NCI-H128 (cell line): Measurements from ENCODE around the gene PNPLA1.

ENCODE experiments used
- DNase-seq: peaks from one replicate; lab custom pipeline; 2025; ENCODE audit not compliant: unreplicated experiment; lab: John Stamatoyannopoulos, UW

PNPLA1 gene

DNA sequence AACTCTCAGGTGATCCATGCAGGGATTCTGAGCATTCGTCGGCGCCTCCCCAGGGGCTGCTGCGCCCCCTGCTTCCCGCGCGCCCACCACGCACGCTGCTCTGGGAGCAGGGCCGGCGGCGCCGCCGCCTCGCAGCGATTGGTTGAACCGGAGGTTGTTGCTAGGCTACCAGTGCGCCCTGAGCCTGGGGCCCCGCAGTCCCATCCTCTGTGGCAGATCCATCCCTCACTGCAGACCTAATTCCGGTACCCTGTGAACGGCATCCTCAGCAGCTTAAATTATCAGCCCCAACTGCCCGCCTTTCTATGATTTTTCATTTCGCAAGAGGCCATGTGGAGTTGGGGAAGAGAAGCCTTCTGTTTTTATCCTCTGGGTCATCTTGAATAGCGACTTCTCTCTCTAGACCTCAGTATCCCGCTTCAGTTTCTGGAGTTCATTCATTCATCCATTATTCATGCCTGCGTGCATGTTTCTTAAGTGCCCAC is 15.4 kb downstream of the PNPLA1 start:
- no peak for DNase-seq

DNA sequence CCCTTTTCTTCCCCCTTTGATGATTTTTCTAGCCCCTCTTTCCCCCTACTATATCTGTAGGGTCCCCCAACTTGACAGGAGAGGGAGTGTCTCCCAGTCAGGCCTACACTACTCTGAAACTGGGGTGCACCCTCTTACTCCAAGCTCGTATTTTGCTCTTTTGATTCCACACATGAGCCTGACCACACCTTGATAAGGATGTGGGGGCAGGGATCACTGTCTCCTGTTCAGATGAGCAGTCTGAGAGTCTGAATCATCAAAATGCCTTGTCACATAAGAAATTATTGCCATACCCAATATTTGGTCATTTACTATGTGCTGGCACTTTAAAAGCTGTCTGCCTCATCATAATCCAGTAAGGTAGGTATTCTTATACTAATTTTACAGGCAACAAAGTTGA is 15.9 kb downstream of the PNPLA1 start:
- DNase-seq, result no peak

DNA sequence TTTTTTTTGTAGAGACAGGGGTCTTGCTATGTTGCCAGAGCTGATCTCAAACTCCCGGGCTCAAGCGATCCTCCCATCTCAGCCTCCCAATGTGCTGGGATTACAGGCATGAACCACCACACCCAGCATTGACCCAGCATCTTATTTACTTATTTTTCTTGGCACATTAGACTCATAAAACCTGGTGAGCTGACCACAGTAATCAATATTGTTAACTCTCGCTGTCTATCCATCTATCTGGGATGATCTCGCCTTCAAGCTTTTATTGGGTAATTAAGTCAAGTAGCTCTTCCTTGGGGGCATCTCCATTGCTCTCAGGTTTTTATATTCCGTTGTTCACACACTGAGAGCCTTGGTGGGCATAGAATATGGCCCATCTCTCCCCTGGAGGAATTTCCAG is 17.0 kb downstream of the PNPLA1 start:
- DNase-seq, result no peak

DNA sequence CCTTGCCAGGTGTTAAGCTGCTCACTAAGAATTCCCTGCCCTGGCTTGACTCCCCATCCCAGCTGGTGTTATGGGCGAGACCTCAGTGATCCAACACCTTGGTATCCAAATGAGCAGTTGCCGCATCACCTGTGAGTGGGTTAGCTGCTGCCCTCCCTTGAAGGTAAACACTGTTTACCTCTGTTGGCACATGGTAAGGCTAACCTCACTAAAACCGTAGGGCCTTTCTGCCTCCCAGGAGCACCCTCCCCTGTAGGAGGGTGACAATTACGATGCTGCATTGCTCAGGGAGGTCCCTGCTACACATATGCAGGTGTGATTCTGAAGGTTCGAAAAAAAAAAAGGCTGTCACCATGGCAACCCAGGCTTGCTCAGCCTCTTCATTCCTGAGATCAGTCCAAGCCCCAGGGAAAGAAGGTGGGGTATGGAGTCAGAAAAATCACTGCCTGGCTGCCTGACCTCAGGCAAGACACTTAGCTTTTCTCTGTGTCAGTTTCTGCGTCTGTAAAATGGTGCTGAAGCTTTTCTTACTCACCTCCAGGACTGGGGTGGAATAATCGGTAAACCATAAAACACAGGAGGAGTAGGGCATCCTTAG is 19.5 kb downstream of the PNPLA1 start:
- DNase-seq, result peak; percentile 11

DNA sequence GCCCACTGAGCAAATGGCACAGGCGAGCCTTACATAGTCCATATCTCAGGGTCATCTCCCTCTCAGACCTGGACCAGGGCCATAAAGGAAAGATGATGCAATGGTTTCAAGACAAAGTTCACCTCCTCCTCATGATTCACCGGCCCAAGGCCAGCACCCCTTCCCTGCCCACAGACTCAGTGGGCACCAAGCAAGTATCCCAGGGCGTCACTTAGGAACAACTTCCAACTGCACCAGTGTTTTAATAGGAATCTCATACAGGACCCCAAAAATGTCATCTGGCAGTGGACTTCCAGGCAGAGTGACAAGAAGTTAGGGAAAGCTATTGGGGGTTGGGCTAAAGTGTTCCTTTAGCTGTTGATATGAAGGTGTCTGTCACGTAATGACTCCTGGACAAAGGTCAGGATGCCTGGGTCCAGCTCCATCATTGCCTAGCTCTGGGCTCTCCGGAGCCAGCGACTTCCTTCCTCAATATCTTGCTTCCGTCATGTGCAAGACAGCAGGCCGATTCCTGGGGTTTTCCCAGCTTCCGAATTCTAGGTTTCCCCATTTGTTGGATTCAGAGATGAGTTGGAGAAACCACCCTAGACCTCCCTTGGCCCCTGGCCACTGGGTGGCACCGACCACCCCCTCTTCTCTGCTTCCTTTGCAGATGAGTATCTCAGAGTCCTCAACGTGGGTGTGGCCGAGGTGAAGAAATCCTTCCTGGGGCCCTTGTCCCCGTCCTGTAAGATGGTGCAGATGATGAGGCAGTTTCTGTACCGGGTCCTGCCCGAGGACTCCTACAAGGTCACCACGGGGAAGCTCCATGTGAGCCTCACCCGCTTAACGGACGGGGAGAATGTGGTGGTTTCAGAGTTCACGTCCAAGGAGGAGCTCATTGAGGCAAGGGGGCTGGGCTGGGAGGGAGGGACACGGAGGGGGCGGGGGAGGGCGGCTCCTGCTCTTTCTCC is 21.1 kb downstream of the PNPLA1 start:
- no peak for DNase-seq

DNA sequence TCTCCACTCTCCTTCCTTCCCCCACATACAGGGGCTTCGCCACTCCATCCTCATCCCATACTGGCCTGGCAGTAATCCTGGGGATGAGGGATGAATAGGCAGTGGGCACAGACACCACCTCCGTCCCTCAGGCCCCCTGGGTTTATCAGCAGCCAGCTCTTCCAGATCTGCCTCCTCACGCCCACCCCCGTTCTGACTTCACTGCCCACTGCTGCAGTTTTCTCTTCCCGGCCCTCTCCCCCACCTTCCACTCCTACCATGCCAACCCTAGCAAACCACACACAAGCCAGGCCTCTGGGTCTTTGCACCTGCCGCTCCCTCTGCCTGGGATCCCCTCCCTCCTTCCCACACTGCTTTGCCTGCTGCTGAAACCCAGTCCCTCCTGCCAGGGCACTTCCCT is 22.3 kb downstream of the PNPLA1 start:
- no peak for DNase-seq

DNA sequence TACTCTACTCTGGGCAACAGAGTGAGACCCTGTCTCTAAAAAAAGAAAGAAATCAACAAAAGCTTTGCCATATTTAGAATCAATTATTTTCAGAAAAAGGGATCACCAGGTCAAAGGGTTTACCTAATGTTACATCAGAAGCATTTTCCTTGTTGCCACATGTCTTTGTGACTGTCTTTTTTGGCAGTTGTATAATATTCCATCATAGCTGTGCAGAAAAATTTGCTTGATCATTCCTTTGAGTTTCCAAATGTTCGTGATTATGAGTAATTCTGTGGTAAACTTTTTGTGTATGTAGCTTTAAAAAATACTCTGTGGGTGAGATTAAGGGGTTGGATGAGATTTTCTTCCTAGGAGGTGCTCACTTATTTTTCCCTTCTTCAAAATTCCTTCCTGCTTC is 26.4 kb downstream of the PNPLA1 start:
- DNase-seq, result no peak

DNA sequence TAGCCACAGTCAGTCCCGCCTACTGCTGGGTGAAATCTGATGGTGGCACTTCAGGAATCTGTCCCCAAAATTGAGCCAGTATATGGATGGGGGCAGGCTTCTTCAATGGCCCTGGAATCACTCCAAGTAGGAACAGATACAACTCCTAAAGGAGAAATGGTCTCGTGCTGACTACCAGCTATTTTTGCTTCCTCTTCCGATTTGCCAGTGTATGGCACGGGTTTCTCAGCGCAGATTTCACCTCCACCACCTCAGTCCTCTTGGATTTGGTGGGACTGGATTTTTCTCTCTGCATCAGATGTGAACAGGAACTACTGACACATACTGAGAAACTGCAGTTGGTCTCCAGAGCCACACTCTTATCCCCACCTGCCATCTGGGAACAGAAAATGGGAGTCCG is 27.2 kb downstream of the PNPLA1 start:
- no peak for DNase-seq

DNA sequence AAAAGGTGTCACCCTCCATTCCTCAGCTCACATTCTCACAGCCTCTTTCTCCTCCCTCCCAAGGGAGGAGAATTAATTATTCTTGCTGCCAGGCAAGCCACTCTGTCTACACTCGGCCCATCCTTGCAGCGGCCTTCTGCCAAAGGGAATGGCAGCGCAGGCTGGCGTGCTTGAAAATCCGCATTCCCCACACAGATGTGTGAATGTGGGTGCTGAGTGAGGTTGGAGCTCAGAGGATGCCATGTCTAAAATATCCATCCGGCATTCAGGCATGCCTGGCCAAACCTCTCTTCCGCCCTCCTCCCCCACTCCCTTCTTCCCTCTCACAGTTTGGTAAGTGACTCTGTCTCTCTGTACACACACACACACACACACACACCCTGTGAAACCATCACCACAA is 27.7 kb downstream of the PNPLA1 start:
- no peak for DNase-seq

DNA sequence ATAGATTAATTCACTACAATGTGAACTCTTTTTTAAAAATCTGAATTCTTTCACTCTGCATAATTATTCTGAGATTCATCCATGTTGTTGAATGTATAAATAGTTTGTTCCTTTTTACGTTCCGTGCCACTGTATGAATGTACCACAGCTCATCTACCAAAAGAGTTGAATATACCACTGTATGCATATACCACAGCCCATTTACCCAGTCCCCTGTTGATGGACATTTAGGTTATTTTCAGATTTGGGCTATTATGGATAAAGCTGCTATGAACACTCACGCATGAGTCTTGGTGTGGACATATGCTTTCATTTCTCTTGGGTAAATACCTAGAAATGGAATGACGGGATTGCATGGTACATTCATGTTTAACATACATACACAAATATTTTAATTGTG is 28.2 kb downstream of the PNPLA1 start:
- DNase-seq, result no peak

DNA sequence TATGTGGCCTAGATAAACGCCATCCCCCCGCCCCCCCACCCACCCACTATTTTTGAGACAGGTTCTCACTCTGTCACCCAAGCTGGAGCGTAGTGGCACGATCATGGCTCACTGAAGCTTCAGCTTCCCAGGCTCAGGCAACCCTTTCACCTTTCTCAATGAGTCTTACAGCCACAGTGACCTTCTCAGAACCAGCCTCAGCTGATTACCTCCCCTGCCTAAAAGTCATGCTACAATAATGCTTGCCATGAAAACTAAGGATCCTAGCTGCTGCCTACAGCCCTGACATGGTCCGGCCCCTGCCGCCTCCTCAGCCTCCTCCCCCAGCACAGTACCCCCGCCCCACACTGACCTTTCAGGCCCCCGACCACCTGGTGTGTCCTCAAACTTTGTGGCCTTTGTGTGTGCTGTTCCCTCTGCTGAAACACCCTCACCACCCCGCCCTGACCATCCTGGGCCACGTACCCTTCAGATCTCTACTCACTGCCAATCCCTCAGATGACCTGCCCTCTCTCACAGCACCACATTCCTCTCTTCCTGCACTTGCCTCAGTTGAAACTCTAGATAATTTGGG is 31.3 kb downstream of the PNPLA1 start:
- no peak for DNase-seq

DNA sequence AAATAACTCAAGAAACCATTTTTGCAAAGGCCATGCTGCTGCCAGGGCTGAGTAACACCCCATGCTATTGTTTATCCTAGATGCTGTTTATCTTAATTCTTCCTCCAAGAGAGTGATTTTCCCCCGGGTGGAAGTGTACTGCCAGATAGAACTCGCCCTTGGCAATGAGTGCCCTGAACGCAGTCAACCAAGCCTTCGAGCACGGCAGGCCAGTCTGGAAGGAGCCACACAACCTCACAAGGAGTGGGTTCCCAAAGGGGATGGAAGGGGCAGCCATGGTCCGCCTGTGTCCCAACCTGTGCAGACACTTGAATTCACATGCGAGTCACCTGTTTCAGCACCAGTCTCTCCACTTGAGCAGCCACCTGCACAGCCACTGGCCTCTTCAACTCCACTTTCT is 31.9 kb downstream of the PNPLA1 start:
- DNase-seq, result peak; percentile 8

DNA sequence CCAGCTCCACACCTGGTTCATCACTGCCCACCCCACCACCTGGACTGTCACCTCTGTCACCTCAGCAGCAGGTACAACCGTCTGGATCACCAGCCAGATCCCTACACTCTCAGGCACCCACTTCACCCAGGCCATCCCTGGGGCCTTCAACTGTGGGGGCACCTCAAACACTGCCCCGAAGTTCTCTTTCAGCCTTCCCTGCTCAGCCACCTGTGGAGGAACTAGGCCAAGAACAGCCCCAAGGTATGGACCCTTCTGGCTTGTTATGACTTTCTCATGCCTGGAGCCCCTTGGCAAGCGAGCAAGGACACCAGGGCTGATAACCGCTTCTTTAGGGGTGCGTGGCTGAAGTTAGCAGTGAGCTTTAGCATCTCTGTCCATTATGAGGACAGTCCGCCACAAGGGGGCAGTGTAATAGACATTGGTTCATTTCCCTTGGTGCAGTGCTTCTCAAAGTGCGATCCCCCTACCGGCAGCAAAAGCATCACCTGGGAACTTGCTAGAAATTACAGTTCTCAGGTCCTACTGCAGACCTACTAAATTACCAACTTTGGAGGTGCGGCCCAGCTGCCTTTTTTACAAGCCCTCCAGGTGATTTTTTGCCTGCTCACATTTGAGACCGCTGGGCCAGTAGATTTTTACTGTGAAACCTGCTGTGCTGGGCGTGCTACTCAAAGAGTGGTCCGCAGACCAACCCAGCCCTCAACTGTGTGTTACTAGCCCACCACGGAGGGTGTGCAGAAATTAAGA is 32.5 kb downstream of the PNPLA1 start:
- DNase-seq, result peak; percentile 13

DNA sequence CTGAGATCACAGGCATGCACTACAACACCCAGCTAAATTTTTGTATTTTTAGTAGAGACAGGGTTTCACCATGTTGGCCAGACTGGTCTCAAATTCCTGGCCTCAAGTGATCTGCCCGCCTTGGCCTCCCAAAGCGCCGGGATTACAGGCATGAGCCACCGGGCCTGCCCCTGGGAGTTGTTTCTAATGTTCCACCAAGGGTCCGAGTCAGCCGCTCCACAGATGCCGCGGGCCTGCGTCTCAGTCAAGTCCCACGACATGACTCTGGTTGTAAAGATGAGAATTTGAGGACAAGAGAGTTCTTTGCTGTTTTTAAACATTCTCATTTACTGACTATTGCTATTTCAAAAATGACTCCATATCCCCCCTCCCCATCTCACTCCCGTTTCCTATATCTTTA is 36.0 kb downstream of the PNPLA1 start:
- DNase-seq, result no peak

DNA sequence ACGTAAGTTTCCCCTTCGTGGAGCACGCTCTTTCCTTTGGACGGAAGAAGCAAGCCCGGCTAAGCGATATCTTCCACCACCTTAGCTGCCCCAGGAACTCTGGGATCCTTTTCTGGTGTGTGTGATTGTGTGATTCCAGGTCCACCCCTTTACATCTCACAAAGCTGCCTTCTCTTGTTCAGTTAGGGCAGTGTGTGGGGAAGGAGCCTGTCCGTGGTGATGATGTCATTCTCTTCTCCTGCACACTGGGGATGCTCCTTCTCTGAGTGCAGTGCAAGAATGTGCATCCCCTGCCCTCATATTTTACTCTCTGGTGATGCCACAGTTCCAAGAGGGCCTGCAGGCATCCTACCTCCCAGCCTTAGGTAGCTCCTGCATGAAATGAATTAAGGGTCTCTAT is 36.5 kb downstream of the PNPLA1 start:
- no peak for DNase-seq

DNA sequence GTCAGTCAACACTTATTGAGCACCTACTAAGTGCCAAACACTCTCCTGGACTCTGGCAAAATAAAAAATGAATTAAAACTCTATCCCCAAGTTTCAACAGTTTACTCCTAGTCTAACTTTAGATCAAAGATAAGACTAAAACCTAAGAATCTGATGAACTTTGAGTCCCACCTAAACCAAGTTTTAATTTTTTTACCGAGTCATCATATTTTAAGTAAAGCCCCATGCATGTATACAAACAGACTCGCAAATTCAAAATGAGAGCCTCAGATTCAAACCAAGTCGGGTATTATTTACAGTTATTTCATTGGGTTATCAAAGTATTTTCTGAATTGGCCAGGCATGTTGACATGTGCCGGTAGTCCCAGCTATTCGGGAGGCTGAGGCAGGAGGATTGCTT is 38.7 kb downstream of the PNPLA1 start:
- no peak for DNase-seq

DNA sequence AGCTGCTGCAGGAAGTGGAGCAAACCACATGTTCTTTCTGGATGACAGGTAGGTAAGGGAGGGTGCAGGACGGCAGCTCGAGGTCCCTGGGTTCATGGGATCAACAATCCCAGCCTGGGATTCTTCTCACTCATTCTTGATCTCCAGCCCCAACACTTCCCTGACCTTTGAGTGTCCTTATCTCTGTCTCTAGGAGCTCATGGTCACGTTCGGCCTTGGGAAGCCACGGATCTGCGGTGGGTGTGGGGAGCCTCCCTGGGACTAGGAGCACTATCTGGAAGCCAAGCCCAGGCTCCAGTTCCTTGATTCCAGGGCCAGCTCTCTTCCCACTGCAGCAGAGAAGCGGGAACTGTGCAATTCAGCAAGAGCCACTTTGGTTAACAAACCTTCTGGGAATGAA is 39.3 kb downstream of the PNPLA1 start:
- DNase-seq, result no peak

DNA sequence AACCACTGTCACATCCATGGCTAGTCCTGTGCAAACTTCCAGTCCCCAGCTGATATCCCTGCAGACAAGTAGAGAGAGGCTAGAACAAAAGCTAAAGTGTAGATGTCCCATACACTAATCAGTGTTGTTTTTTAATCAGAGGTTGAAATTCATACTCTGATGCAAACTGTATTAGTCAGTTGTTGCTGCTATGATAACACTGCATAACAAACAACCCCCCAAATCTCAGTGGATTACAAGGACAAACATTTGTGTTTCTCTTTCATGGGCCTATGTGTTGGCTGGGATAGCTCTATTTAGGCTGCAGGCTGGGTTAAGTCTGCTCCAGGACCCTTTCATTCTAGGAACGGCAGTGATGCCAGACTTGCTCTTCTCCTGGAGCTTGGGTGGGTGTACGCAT is 40.0 kb downstream of the PNPLA1 start:
- DNase-seq, result no peak

DNA sequence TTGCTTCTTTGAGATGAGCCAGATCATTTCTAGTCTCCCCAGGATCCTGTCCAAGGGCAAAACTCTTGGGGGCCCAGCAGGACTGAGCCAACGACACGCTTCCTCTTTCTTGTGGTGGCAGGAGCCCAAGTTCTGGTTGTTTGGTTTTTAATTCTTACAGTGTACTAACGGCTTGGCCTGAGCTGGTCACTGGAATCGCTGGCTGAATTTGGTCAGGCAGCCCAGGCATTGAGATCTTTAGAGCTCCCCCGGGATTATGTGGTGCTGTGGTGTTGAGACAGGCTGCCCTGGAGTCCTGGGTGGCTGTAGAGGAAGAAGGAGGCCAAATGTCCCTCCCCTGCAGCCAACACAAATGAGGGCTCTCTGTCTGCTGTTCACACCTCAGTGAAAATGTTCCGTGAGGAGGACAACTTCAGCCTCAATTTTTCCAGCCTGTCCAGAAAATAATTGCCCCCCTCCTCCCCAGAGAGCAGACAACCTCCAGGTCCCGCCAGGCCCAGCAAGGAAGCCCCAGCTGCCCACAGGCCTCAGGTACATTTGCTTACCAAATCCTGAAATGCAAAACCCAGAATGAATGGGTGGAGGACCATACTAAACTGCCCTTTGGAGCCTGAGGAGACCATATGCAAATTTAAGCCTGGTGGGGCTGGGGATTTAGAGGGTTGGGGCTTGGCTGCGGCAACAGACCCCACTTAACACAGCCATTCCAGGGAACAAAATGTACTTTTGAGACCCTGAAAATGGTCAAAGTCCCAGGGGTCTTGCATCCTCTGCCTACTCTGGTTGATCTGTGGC is 43.2 kb downstream of the PNPLA1 start:
- no peak for DNase-seq

DNA sequence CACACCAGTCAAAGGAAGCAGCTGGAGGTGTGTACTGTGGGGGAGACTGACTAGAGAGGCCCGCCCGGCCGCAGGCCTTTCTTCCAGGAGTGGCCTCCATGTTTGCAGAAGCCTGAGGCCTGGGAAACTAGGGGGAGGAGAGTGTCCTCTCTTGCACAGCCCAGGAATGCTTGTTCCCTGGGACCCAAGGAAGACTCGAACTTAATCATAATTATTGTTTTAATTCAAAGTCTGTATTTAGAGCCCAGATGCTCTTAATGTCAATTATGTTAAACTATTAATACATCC is 43.7 kb downstream of the PNPLA1 start:
- DNase-seq, result no peak
